ENCODE data around the gene NUMBL.

NUMBL gene

DNA sequence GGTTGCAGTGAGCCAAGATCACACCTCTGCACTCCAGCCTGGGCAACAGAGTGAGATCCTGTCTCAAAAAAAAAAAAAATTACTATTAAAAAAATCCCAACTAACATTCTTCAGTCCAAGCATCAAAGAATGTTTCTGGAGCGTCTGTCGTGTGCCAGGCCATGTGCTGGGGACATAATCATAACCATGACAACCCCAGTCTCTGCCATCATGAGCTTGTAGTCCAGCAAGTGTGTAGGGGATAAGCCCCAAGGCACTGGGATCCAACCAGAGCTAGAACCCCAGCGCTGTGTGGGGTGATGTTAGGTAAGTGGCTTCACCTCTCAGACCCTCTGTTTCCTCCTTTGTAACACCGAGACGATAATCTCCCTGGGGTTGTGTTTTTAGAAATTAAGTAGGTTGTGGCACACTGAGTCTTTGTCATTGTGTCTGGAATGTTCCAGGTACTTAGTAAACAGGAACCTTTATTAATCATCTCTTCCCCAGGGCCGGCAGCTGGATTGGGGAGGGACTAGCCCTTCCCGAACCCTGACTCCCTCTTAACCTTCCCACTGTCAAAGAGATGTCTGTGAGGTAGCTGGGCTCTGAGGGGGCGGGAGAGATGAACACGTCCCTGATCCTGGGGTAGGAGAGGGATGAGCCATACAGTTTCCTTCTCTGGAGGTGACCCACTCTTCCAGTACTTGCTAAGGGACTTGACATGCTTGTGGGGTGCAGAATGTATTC, 31.6 kb upstream of the NUMBL start:
- ChIA-PET POLR2A (interaction anchor here (0.6 kb wide), 1 partner anchor 56 kb away, joined by 5 read pairs; the partner anchor contains the start of gene RAB4B), CTCF (interaction anchor here (1.1 kb wide), 1 partner anchor 21 kb away, joined by 3 read pairs; no protein-coding TSS in a partner anchor)
- H3K36me3 ChIP-seq (ENCODE audit: control insufficient read depth in 4 of 4, insufficient read depth in 4 of 4, low read length in 3 of 4), result peaks cover 0 to 26% (median 18%) of the 10 kb centered on the region in 4 experiments
- no peak for DNase-seq
- H3K27me3 ChIP-seq (replicated peaks in 2 of 5; ENCODE audit: control insufficient read depth in 4 of 5, insufficient read depth in 5 of 5, low read length in 4 of 5), result no peaks in the 10 kb centered on the region
- WGBS (ENCODE audit: insufficient coverage), result 94% methylated on average over 2 of the region's 9 CpGs
- no peak overlapping the region for H3K4me3 ChIP-seq (ENCODE audit: control insufficient read depth in 1 of 7, extremely low read depth in 1 of 7, insufficient read depth in 4 of 7, low read depth in 2 of 7, low read length in 6 of 7)
- H3K27ac ChIP-seq (ENCODE audit: insufficient read depth in 1 of 2, low read depth in 1 of 2, low read length in 2 of 2, poor library complexity in 1 of 2, severe bottlenecking in 2 of 2), result no peak overlapping the region
- H3K9me3 ChIP-seq (ENCODE audit: control extremely low read depth in 1 of 5, control insufficient read depth in 4 of 5, insufficient read depth in 2 of 5, low read depth in 1 of 5, low read length in 4 of 5), result no peaks in the 10 kb centered on the region
- H3K4me1 ChIP-seq (ENCODE audit: control extremely low read depth in 1 of 4, control insufficient read depth in 4 of 4, insufficient read depth in 4 of 4, low read length in 3 of 4), result peaks cover 2 to 32% (median 21%) of the 10 kb centered on the region in 4 experiments

DNA sequence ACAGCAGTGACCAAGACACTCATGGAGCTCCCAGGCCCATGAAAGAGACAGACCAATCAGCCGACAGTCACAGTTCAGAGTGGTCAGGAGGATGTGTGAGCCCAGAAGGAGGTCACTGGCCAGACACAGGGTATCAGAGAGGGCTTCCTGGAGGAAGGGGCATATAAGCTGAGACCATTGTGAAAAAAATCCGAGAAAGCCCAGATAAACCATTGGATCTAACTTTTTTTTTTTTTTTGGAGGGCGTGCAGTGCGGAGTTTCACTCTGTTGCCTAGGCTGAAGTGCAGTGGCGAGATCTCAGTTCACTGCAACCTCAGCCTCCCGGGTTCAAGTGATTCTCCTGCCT, 30.7 kb upstream of the NUMBL start:
- DNase-seq, result no peak
- CTCF ChIA-PET, result interaction anchor here (1.1 kb wide), 1 partner anchor 22 kb away, joined by 3 read pairs; no protein-coding TSS in a partner anchor
- Histone ChIP-seq H3K9me3 (ENCODE audit: control extremely low read depth in 1 of 5, control insufficient read depth in 4 of 5, insufficient read depth in 2 of 5, low read depth in 1 of 5, low read length in 4 of 5) (no peaks in the 10 kb centered on the region), H3K36me3 (ENCODE audit: control insufficient read depth in 4 of 4, insufficient read depth in 4 of 4, low read length in 3 of 4) (peaks cover 0 to 19% (median 12%) of the 10 kb centered on the region in 4 experiments), H3K4me3 (ENCODE audit: control insufficient read depth in 1 of 7, extremely low read depth in 1 of 7, insufficient read depth in 4 of 7, low read depth in 2 of 7, low read length in 6 of 7) (no peak overlapping the region), H3K27me3 (replicated peaks in 2 of 5; ENCODE audit: control insufficient read depth in 4 of 5, insufficient read depth in 5 of 5, low read length in 4 of 5) (no peaks in the 10 kb centered on the region), H3K4me1 (ENCODE audit: control extremely low read depth in 1 of 4, control insufficient read depth in 4 of 4, insufficient read depth in 4 of 4, low read length in 3 of 4) (peaks cover 2 to 37% (median 25%) of the 10 kb centered on the region in 4 experiments), H3K27ac (ENCODE audit: insufficient read depth in 1 of 2, low read depth in 1 of 2, low read length in 2 of 2, poor library complexity in 1 of 2, severe bottlenecking in 2 of 2) (peak overlapping the region in 1 of 2 experiments; percentile 26)
- WGBS (ENCODE audit: insufficient coverage), result 67% methylated on average over 2 of the region's 6 CpGs
- POLR2A ChIA-PET, result no interaction called here

DNA sequence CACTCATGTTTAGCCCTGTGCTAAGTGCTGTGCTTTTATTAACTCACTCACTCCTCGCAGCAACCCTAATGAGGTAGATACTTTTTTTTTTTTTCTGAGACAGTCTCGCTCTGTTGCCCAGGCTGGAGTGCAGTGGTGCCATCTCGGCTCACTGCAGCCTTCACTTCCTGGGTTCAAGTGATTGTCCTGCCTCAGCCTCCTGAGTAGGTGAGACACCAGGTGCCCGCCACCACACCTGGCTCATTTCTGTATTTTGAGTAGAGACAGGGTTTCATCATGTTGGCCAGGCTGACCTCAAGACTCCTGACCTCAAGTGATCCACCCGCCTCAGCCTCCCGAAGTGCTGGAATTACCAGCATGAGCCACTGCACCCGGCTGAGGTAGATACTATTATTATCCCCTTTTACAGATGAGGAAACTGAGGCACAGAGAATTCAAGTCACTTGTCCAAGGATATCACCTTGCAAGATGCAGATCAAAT, 29.0 kb upstream of the NUMBL start:
- CTCF ChIA-PET, result no interaction called here
- peak overlapping the region in 1 of 2 experiments; percentile 97 for H3K27ac ChIP-seq (ENCODE audit: insufficient read depth in 1 of 2, low read depth in 1 of 2, low read length in 2 of 2, poor library complexity in 1 of 2, severe bottlenecking in 2 of 2)

DNA sequence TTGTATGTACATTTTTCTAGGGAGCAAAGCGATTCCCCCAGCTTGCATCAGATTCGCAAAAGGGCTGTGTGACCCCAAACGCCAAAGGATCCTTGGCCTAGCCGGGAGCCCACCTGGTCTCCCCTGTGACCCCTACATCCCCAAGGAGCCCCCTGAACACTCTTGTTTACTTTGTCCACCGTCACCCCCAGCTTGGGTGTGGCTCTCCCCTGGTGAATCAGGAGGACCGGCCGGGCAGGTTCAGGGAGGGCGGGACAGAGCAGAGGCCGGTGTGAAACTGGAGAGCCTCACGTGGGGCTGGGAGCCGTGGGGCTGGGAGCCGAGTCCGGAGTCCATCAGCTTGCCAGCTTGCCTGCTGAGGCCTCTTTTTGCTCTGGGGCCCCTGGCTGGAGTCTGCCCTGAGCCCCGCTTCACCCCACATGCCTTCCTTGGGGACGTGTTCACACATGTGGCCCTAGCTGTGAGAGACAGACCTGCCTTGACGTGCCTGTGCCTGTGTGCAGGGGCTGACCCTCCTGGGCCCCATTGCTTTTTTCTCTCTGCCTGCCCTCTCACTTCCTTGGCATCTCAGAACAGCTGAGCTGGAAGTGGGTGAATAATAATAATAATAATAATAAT, 28.4 kb upstream of the NUMBL start:
- Histone ChIP-seq H3K27ac (ENCODE audit: insufficient read depth in 1 of 2, low read depth in 1 of 2, low read length in 2 of 2, poor library complexity in 1 of 2, severe bottlenecking in 2 of 2) (peak overlapping the region in 1 of 2 experiments; percentile 97), H3K4me1 (ENCODE audit: control extremely low read depth in 1 of 4, control insufficient read depth in 4 of 4, insufficient read depth in 4 of 4, low read length in 3 of 4) (peaks cover 2 to 56% (median 44%) of the 10 kb centered on the region in 4 experiments), H3K4me3 (ENCODE audit: control insufficient read depth in 1 of 7, extremely low read depth in 1 of 7, insufficient read depth in 4 of 7, low read depth in 2 of 7, low read length in 6 of 7) (peak overlapping the region in 6 of 7 experiments; percentile 5 to 95 (median 84)), H3K27me3 (replicated peaks in 2 of 5; ENCODE audit: control insufficient read depth in 4 of 5, insufficient read depth in 5 of 5, low read length in 4 of 5) (no peaks in the 10 kb centered on the region), H3K36me3 (ENCODE audit: control insufficient read depth in 4 of 4, insufficient read depth in 4 of 4, low read length in 3 of 4) (peaks cover 0 to 7% (median 5%) of the 10 kb centered on the region in 4 experiments), H3K9me3 (ENCODE audit: control extremely low read depth in 1 of 5, control insufficient read depth in 4 of 5, insufficient read depth in 2 of 5, low read depth in 1 of 5, low read length in 4 of 5) (no peaks in the 10 kb centered on the region)
- 34% methylated on average over 15 of the region's 16 CpGs for WGBS (ENCODE audit: insufficient coverage)
- ChIA-PET CTCF (no interaction called here), POLR2A (interaction anchor here (1.0 kb wide), 1 partner anchor 32 kb away, joined by 4 read pairs; the partner anchor contains the start of gene ACTMAP)
- DNase-seq, result no peak

More for the DNA sequence above, 29.0 kb upstream of the NUMBL start:
- WGBS (ENCODE audit: insufficient coverage), result 90% methylated on average over 5 of the region's 7 CpGs
- POLR2A ChIA-PET, result interaction anchor here (1.0 kb wide), 1 partner anchor 31 kb away, joined by 4 read pairs; the partner anchor contains the start of gene ACTMAP
- DNase-seq, result no peak
- peak overlapping the region in 5 of 7 experiments; percentile 77 to 95 (median 85) for H3K4me3 ChIP-seq (ENCODE audit: control insufficient read depth in 1 of 7, extremely low read depth in 1 of 7, insufficient read depth in 4 of 7, low read depth in 2 of 7, low read length in 6 of 7)
- peaks cover 0 to 12% (median 6%) of the 10 kb centered on the region in 4 experiments for H3K36me3 ChIP-seq (ENCODE audit: control insufficient read depth in 4 of 4, insufficient read depth in 4 of 4, low read length in 3 of 4)
- H3K4me1 ChIP-seq (ENCODE audit: control extremely low read depth in 1 of 4, control insufficient read depth in 4 of 4, insufficient read depth in 4 of 4, low read length in 3 of 4), result peaks cover 2 to 50% (median 38%) of the 10 kb centered on the region in 4 experiments
- H3K9me3 ChIP-seq (ENCODE audit: control extremely low read depth in 1 of 5, control insufficient read depth in 4 of 5, insufficient read depth in 2 of 5, low read depth in 1 of 5, low read length in 4 of 5), result no peaks in the 10 kb centered on the region
- no peaks in the 10 kb centered on the region for H3K27me3 ChIP-seq (replicated peaks in 2 of 5; ENCODE audit: control insufficient read depth in 4 of 5, insufficient read depth in 5 of 5, low read length in 4 of 5)

DNA sequence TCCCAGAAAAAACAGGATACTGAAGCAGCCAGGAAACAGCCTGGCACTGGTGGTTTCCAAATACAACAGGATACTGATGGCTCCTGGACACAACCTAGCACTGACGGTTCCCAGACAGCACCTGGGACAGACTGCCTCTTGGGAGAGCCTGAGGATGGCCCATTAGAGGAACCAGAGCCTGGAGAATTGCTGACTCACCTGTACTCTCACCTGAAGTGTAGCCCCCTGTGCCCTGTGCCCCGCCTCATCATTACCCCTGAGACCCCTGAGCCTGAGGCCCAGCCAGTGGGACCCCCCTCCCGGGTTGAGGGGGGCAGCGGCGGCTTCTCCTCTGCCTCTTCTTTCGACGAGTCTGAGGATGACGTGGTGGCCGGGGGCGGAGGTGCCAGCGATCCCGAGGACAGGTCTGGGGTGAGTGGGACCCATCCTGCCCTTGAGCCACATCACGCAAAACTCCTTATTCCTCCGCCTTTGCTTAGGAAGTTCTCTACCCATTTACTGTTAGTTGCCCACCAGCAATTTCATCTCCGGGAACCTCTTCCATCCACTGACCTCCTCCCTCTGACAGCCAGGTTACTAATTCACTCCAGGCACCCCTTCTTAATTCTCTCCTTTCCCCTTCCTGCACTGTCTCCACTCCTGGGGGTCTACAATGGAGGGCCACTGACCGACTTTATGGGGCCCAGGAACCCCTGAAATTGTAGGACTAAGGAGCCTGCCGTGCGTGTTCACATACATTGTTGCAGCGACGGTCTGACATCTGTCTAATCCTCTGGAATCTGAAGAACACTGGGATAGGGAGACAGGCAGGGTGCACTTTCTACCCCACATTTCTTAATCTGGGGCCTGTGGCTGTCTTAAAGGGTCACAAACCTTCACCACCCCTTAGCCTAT, 27.7 kb upstream of the NUMBL start:
- POLR2A ChIA-PET, result interaction anchor here (1.0 kb wide), 1 partner anchor 32 kb away, joined by 4 read pairs; the partner anchor contains the start of gene ACTMAP
- no peaks in the 10 kb centered on the region for H3K27me3 ChIP-seq (replicated peaks in 2 of 5; ENCODE audit: control insufficient read depth in 4 of 5, insufficient read depth in 5 of 5, low read length in 4 of 5)
- H3K4me1 ChIP-seq (ENCODE audit: control extremely low read depth in 1 of 4, control insufficient read depth in 4 of 4, insufficient read depth in 4 of 4, low read length in 3 of 4), result peaks cover 2 to 58% (median 47%) of the 10 kb centered on the region in 4 experiments
- H3K4me3 ChIP-seq (ENCODE audit: control insufficient read depth in 1 of 7, extremely low read depth in 1 of 7, insufficient read depth in 4 of 7, low read depth in 2 of 7, low read length in 6 of 7), result peak overlapping the region in 6 of 7 experiments; percentile 75 to 95 (median 84)
- WGBS (ENCODE audit: insufficient coverage), result 73% methylated on average over 18 of the region's 20 CpGs
- CTCF ChIA-PET, result no interaction called here
- no peak for DNase-seq
- peak overlapping the region; percentile 88 to 97 for H3K27ac ChIP-seq (ENCODE audit: insufficient read depth in 1 of 2, low read depth in 1 of 2, low read length in 2 of 2, poor library complexity in 1 of 2, severe bottlenecking in 2 of 2)
- H3K9me3 ChIP-seq (ENCODE audit: control extremely low read depth in 1 of 5, control insufficient read depth in 4 of 5, insufficient read depth in 2 of 5, low read depth in 1 of 5, low read length in 4 of 5), result no peaks in the 10 kb centered on the region
- peaks cover 0 to 7% (median 4%) of the 10 kb centered on the region in 4 experiments for H3K36me3 ChIP-seq (ENCODE audit: control insufficient read depth in 4 of 4, insufficient read depth in 4 of 4, low read length in 3 of 4)

DNA sequence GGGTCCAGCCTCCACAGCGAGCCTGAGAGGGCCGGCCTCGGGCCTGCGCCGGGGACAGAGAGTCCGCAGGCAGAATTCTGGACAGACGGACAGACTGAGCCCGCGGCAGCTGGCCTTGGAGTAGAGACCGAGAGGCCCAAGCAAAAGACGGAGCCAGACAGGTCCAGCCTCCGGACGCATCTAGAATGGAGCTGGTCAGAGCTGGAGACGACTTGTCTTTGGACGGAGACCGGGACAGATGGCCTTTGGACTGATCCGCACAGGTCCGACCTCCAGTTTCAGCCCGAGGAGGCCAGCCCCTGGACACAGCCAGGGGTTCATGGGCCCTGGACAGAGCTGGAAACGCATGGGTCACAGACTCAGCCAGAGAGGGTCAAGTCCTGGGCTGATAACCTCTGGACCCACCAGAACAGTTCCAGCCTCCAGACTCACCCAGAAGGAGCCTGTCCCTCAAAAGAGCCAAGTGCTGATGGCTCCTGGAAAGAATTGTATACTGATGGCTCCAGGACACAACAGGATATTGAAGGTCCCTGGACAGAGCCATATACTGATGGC, 27.0 kb upstream of the NUMBL start:
- no peaks in the 10 kb centered on the region for H3K9me3 ChIP-seq (ENCODE audit: control extremely low read depth in 1 of 5, control insufficient read depth in 4 of 5, insufficient read depth in 2 of 5, low read depth in 1 of 5, low read length in 4 of 5)
- DNase-seq, result no peak
- peaks cover 2 to 58% (median 48%) of the 10 kb centered on the region in 4 experiments for H3K4me1 ChIP-seq (ENCODE audit: control extremely low read depth in 1 of 4, control insufficient read depth in 4 of 4, insufficient read depth in 4 of 4, low read length in 3 of 4)
- CTCF ChIA-PET, result interaction anchor here (1.4 to 1.6 kb wide), 2 partner anchors 34 to 89 kb away, joined by 4 to 5 read pairs; no protein-coding TSS in a partner anchor
- no peaks in the 10 kb centered on the region for H3K27me3 ChIP-seq (replicated peaks in 2 of 5; ENCODE audit: control insufficient read depth in 4 of 5, insufficient read depth in 5 of 5, low read length in 4 of 5)
- peaks cover 0 to 5% (median 4%) of the 10 kb centered on the region in 4 experiments for H3K36me3 ChIP-seq (ENCODE audit: control insufficient read depth in 4 of 4, insufficient read depth in 4 of 4, low read length in 3 of 4)
- peak overlapping the region; percentile 88 to 97 for H3K27ac ChIP-seq (ENCODE audit: insufficient read depth in 1 of 2, low read depth in 1 of 2, low read length in 2 of 2, poor library complexity in 1 of 2, severe bottlenecking in 2 of 2)
- WGBS (ENCODE audit: insufficient coverage), result 3% methylated on average over 20 of the region's 20 CpGs
- POLR2A ChIA-PET, result no interaction called here
- H3K4me3 ChIP-seq (ENCODE audit: control insufficient read depth in 1 of 7, extremely low read depth in 1 of 7, insufficient read depth in 4 of 7, low read depth in 2 of 7, low read length in 6 of 7), result peak overlapping the region; percentile 64 to 95 (median 83)
